GM12874 (cell line): ENCODE measurements around the gene HMGB2.

ENCODE experiments used
- CTCF ChIP-seq: IDR thresholded peaks from 2 replicates; pipeline ENCODE4 v1.5.1; 2011; ENCODE audit warnings: low read depth, mild to moderate bottlenecking, control low read depth, low read length, moderate library complexity; ENCODE audit not compliant: insufficient read depth

Gene HMGB2

GRCh38 chr4:173333658-173334084, 487 bp downstream of the HMGB2 start:
- TF ChIP-seq CTCF = no peak

GRCh38 chr4:173332963-173333657, 1.0 kb downstream of the HMGB2 start:
- TF ChIP-seq CTCF = no peak

DNA sequence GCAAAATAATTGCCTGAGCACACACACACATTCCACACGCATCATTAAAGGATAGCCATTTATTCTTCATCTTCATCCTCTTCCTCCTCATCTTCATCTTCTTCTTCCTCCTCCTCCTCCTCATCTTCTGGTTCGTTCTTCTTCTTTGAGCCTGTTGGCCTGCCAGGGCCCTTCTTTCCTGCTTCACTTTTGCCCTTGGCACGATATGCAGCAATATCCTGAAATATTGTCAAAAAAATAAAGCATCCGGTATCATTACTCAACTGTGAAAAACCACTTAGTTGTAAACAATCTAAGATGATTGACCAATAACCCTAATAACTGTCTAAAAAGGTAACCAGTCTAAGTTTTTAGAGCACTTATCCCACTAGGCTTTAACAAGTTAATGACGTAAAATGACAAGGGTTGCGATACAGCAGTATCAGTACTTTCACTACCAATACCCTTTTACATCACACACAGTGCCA, 2.1 kb downstream of the HMGB2 start:
- no peak for TF ChIP-seq CTCF

DNA sequence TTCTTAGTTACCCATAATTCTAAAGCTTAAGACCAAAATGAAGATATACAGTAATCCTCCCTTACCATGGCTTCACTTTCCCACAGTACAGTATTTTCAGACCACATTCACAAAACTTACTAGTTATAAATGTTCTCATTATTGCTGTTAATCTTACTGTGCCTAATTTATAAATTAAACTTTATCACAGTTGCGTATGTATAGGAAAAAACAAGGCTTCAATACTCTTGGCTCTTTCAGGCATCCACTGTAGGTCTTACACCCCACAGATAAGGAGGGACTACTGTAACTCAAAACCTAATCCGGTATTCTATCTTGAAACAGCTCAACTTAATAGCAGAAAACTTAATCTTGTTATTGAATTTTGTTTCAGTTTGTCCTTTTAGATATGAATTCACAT, 3.6 kb downstream of the HMGB2 start:
- no peak for TF ChIP-seq CTCF

DNA sequence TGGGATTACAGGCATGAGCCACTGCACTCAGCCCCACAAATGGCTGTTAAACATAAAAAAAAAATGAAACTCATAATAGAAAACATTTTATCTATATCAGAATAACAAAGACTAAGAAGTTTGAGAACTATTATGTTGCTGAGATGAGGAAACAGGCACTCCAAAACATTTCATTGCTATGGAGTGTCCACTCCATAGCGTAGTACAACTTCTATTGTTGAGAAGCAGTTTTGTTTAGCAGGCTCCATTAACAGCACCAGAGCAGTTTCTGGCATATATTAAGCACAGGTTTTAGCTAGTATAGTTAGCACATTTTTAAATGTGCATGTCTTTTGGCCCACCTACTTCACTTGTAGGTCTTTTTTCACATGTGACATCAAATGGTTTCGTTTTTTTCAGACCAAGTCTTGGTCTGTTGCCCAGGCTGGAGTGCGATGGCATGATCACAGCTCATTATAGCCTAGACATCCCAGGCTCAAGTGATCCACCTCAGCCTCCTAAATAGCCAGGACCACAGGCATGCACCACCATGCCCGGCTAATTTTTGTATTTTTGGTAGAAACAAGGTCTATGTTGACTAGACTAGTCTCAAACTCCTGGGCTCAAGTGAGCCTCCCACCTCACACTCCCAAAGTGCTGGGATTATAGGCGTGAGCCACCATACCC, 5.8 kb downstream of the HMGB2 start:
- TF ChIP-seq CTCF = no peak

DNA sequence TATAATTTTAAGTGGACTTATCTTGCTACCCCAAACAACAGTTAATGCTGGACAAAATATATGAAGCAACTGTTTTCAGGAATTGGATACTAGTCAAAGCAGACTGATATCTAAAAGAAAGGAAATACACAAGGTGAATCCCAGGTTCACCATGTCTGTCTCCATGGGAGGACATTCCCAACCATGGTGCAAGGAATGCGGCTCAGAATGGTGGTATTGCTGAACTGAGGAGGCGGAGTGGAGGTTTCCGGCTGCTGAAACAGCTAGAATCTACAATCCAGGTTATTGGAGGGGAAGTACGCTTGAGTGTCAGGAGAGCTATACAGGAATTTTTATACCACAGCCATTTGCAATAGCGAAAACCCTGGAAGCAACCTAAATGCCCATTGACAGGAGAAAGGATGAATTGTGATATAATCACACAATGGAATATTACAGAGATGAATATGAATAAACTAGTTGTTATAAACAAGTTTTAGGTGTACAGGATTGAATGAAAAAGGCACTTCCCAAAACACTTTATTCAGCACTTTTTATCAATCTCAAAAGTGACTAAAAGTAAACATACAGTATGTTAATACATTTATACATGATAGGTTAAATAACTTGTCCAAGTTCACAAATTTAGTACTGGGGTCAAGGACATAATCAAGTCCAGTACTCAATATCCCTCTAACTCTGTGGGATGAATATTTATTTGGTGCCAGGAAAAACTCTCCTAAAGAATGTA, 9.0 kb downstream of the HMGB2 start:
- TF ChIP-seq CTCF = no peak

GRCh38 chr4:173319696-173320095, 14.5 kb downstream of the HMGB2 start:
- TF ChIP-seq CTCF = no peak
